HEK293 (cell line): Measurements from ENCODE around the gene STK35.

Experiments
- ZNF707 ChIP-seq: fragments of 450-650 bp; formaldehyde crosslinking; IDR thresholded peaks from 2 replicates; pipeline ENCODE4 v1.5.1; 2016; ENCODE audit warnings: missing biosample characterization, missing genetic modification characterization
- TF ChIP-seq, protein P1 (sequence below): fragments of 450-650 bp; formaldehyde crosslinking; IDR thresholded peaks from 2 replicates; pipeline ENCODE4 v1.5.1; 2016; ENCODE audit warnings: missing biosample characterization, missing genetic modification characterization
- TF ChIP-seq, protein P2 (sequence below): fragments of 450-650 bp; formaldehyde crosslinking; IDR thresholded peaks from 2 replicates; pipeline ENCODE4 v1.5.1; 2016; ENCODE audit warnings: missing biosample characterization, missing genetic modification characterization

DNA sequence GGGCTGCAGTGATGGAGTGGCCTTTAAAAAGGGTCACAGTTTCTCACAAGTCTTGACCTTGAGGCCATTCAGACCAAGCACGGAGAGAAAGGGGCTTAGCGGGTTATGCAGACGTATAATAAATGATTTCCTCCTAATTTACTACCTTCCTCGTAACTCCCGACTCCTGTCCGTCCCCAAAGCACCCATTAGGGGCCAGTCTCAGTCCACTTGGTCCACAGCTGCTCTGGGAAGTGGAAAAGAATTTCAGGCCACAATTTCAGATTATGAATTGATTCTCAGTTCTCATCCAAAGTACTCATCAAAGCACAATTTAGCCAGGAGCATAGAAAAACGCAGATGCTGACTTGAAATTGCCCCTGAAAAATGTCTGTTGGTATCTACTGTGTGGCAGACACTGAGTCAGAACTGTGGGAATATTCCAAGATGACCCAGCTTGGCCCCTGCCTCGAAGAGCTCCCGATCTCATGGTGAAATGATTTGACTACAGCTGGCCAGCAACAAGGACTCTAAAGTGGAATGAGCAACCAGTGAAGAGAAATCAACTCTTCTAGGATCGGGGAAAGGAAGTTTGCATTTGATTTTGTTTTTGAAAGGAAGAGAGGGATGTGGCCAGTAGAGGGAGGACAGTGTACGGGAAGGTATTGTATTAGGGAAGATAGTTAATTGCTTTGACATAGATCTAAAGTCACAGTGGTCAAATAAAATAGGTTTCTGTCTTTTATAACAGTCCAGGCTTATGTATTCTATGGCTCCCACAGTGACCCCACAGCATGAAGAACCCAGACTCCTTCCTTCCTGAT lies 15.2 kb upstream of the STK35 start:
- TF ChIP-seq, protein P1, sequence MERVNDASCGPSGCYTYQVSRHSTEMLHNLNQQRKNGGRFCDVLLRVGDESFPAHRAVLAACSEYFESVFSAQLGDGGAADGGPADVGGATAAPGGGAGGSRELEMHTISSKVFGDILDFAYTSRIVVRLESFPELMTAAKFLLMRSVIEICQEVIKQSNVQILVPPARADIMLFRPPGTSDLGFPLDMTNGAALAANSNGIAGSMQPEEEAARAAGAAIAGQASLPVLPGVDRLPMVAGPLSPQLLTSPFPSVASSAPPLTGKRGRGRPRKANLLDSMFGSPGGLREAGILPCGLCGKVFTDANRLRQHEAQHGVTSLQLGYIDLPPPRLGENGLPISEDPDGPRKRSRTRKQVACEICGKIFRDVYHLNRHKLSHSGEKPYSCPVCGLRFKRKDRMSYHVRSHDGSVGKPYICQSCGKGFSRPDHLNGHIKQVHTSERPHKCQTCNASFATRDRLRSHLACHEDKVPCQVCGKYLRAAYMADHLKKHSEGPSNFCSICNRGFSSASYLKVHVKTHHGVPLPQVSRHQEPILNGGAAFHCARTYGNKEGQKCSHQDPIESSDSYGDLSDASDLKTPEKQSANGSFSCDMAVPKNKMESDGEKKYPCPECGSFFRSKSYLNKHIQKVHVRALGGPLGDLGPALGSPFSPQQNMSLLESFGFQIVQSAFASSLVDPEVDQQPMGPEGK (tag by site-specific recombination), result no peak
- no peak for TF ChIP-seq ZNF707 (tag by site-specific recombination)
- TF ChIP-seq, protein P2, sequence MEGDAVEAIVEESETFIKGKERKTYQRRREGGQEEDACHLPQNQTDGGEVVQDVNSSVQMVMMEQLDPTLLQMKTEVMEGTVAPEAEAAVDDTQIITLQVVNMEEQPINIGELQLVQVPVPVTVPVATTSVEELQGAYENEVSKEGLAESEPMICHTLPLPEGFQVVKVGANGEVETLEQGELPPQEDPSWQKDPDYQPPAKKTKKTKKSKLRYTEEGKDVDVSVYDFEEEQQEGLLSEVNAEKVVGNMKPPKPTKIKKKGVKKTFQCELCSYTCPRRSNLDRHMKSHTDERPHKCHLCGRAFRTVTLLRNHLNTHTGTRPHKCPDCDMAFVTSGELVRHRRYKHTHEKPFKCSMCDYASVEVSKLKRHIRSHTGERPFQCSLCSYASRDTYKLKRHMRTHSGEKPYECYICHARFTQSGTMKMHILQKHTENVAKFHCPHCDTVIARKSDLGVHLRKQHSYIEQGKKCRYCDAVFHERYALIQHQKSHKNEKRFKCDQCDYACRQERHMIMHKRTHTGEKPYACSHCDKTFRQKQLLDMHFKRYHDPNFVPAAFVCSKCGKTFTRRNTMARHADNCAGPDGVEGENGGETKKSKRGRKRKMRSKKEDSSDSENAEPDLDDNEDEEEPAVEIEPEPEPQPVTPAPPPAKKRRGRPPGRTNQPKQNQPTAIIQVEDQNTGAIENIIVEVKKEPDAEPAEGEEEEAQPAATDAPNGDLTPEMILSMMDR (tag by site-specific recombination), result no peak
